Upper lobe of right lung (tissue), 1 donor: ENCODE results near the gene CCDC149. TPM values are rescaled to one million over a fixed set of nuclear protein-coding genes. Genes with fewer than 3 reads are reported as not detected.

Experiments
- ATAC-seq: fragments of 200-7000 bp; cut with Tn5 transposase; one replicate; pipeline ENCODE4 v1.9.1; 2020; ENCODE audit warnings: mild to moderate bottlenecking, moderate library complexity
- DNase-seq: peaks from one replicate; pipeline ENCODE4 v3.0.0-alpha.2; 2020
- H3K27ac ChIP-seq: fragments of 200-600 bp; one replicate; pipeline ENCODE4 v1.8.0; 2022
- H3K27me3 ChIP-seq: fragments of 200-600 bp; one replicate; pipeline ENCODE4 v1.8.0; 2022; ENCODE audit warnings: mild to moderate bottlenecking
- H3K36me3 ChIP-seq: fragments of 200-600 bp; one replicate; pipeline ENCODE4 v1.8.0; 2022
- H3K4me1 ChIP-seq: fragments of 200-600 bp; one replicate; pipeline ENCODE4 v1.8.0; 2022
- H3K4me3 ChIP-seq: fragments of 200-600 bp; one replicate; pipeline ENCODE4 v1.8.0; 2022; ENCODE audit warnings: mild to moderate bottlenecking
- H3K9me3 ChIP-seq: fragments of 200-600 bp; one replicate; pipeline ENCODE4 v1.8.0; 2022
- intact Hi-C: fragments of 100-400 bp; cut with DNase I; formaldehyde crosslinking; loops from one replicate; pipeline ENCODE4 v1.11.0; 2022
- total RNA-seq: library from RNA; stranded (reverse); fragmentation: NEBNext Ultra II Directional; extraction: Animal tissue kit (Norgen Biotek cat#: 25700); gene quantifications from one replicate; pipeline ENCODE4 v1.2.1, GENCODE V29; 2021
- TF ChIP-seq, protein P1 (sequence below): fragments of 200-600 bp; IDR thresholded peaks from one replicate; pipeline ENCODE4 v1.8.0; 2022; ENCODE audit warnings: antibody characterized with exemption
- donor health status: DM: no; HTN: yes; CAD: no; lungs with severe emphysema.

Gene CCDC149
- total RNA-seq, 1 donor from 2014 or later = 28.7 TPM

- H3K27ac ChIP-seq = no peak overlapping the region
- ATAC-seq (no peak), DNase-seq (no peak)
- H3K27me3 ChIP-seq = no peaks in the 10 kb centered on the region
- intact Hi-C loops = no loop called here
- no peak overlapping the region for H3K4me3 ChIP-seq
- H3K9me3 ChIP-seq = no peaks in the 10 kb centered on the region
- no peaks in the 10 kb centered on the region for H3K4me1 ChIP-seq
- no peaks in the 10 kb centered on the region for H3K36me3 ChIP-seq
- TF ChIP-seq, protein P1, sequence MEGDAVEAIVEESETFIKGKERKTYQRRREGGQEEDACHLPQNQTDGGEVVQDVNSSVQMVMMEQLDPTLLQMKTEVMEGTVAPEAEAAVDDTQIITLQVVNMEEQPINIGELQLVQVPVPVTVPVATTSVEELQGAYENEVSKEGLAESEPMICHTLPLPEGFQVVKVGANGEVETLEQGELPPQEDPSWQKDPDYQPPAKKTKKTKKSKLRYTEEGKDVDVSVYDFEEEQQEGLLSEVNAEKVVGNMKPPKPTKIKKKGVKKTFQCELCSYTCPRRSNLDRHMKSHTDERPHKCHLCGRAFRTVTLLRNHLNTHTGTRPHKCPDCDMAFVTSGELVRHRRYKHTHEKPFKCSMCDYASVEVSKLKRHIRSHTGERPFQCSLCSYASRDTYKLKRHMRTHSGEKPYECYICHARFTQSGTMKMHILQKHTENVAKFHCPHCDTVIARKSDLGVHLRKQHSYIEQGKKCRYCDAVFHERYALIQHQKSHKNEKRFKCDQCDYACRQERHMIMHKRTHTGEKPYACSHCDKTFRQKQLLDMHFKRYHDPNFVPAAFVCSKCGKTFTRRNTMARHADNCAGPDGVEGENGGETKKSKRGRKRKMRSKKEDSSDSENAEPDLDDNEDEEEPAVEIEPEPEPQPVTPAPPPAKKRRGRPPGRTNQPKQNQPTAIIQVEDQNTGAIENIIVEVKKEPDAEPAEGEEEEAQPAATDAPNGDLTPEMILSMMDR = no peak
These were observed 37.1 kb upstream of the CCDC149 start for GRCh38 chr4:24949970-24950369.

DNA sequence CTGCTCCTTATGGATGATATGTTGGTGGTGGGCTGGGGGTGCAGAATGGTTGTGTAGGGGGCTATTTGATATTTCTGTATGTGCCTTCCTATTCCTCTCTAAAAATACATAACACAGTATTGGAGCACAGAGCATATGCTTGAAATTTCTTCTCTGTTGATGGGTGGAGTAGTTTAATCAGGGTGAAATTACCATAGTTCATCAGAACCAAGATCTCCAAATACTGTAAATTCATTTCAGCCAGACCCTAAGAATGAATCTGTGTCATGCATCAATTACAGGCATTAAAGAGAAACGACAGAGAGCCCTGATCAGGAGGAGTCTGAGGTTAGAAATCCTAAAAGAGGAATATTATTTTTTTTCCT lies 25.1 kb upstream of the CCDC149 start:
- DNase-seq (no peak), ATAC-seq (no peak)
- H3K4me3 ChIP-seq = no peak overlapping the region
- H3K4me1 ChIP-seq = no peaks in the 10 kb centered on the region
- TF ChIP-seq, protein P1 = no peak
- no peaks in the 10 kb centered on the region for H3K27me3 ChIP-seq
- intact Hi-C loops = no loop called here
- no peak overlapping the region for H3K27ac ChIP-seq
- no peaks in the 10 kb centered on the region for H3K36me3 ChIP-seq
- H3K9me3 ChIP-seq = no peaks in the 10 kb centered on the region

- H3K9me3 ChIP-seq = no peaks in the 10 kb centered on the region
- no peak for ATAC-seq
- intact Hi-C loops = no loop called here
These were observed 24.5 kb upstream of the CCDC149 start for GRCh38 chr4:24937176-24937916.

DNA sequence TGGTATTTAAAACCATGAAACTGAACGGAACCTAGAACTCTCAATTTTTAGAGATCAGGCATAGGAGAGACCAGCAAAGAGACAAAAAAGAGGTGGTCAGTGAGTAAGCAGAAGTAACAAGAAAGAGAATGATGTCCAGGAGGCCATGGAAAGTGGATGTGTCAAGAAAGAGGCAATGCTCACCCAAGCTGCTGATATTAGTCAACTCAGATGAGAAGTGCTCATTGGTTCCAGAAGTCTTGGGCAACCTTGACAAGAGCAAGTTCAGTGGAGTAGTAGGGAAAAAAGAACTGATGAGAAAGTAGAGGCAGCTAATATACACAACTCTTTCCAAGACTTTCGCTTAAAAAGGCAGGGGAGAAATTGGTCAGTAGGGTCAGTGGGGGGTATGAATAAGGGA lies 23.0 kb upstream of the CCDC149 start:
- TF ChIP-seq, protein P1 = no peak
- DNase-seq (no peak), ATAC-seq (no peak)
- no peaks in the 10 kb centered on the region for H3K36me3 ChIP-seq
- H3K9me3 ChIP-seq = no peaks in the 10 kb centered on the region
- no peaks in the 10 kb centered on the region for H3K27me3 ChIP-seq
- no peaks in the 10 kb centered on the region for H3K4me1 ChIP-seq
- no peak overlapping the region for H3K4me3 ChIP-seq
- intact Hi-C loops = no loop called here
- H3K27ac ChIP-seq = no peak overlapping the region

More at GRCh38 chr4:24937176-24937916, 24.5 kb upstream of the CCDC149 start:
- Histone ChIP-seq H3K4me1 (no peaks in the 10 kb centered on the region), H3K36me3 (no peaks in the 10 kb centered on the region), H3K4me3 (no peak overlapping the region), H3K27me3 (no peaks in the 10 kb centered on the region), H3K27ac (no peak overlapping the region)
- TF ChIP-seq, protein P1 = no peak
- no peak for DNase-seq

DNA sequence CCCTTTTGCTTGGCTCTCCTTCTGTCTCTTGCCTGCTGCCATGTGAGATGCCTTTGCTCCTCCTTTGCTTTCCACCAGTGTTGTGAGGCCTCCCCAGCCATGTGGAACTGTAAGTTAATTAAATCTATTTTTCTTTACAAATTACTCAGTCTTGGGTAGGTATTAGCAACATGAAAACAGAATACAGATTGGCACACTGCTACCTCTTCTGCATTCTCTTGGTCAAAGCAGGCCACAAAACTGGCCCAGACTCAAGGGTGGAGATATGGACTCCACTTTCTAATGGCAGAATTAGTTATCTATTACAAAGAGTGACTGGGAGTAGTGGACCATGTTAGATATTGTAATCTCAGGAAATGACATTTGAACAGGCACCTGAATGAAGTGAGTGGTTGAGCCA lies 21.5 kb upstream of the CCDC149 start:
- no peak overlapping the region for H3K27ac ChIP-seq
- no peaks in the 10 kb centered on the region for H3K9me3 ChIP-seq
- no peaks in the 10 kb centered on the region for H3K36me3 ChIP-seq
- H3K4me1 ChIP-seq = no peaks in the 10 kb centered on the region
- ATAC-seq (no peak), DNase-seq (no peak)
- H3K4me3 ChIP-seq = no peak overlapping the region
- H3K27me3 ChIP-seq = no peaks in the 10 kb centered on the region
- intact Hi-C loops = no loop called here
- TF ChIP-seq, protein P1 = no peak
